Measurements from ENCODE around the gene GRIN2A. TPM values are rescaled to one million over a fixed set of nuclear protein-coding genes. Genes with fewer than 3 reads are reported as not detected.

Gene GRIN2A
- total RNA-seq, 1 donor from 2014 or later = not detected

- peak; percentile 28 to 61 for DNase-seq (ENCODE audit: low read depth in 2 of 2)
These were observed 749 bp downstream of the GRIN2A start for GRCh38 chr16:10181196-10182162.

GRCh38 chr16:10180771-10181163, 1.5 kb downstream of the GRIN2A start:
- peak in 1 of 2 donors; percentile 6 for DNase-seq (ENCODE audit: low read depth in 2 of 2)

- no peak for DNase-seq (ENCODE audit: low read depth in 2 of 2)
These were observed 2.0 kb downstream of the GRIN2A start for GRCh38 chr16:10180042-10180770.

- DNase-seq (ENCODE audit: low read depth in 2 of 2) = no peak
These were observed 3.7 kb downstream of the GRIN2A start for GRCh38 chr16:10178526-10178925.

- no peak for DNase-seq (ENCODE audit: low read depth in 2 of 2)
These were observed 4.1 kb downstream of the GRIN2A start for GRCh38 chr16:10178080-10178479.

- DNase-seq (ENCODE audit: low read depth in 2 of 2) = no peak
These were observed 9.2 kb downstream of the GRIN2A start for GRCh38 chr16:10172848-10173655.

- no peak for DNase-seq (ENCODE audit: low read depth in 2 of 2)
These were observed 11.0 kb downstream of the GRIN2A start for GRCh38 chr16:10171221-10171620.

GRCh38 chr16:10169904-10170410, 12.3 kb downstream of the GRIN2A start:
- DNase-seq (ENCODE audit: low read depth in 2 of 2) = no peak

- DNase-seq (ENCODE audit: low read depth in 2 of 2) = no peak
These were observed 13.2 kb downstream of the GRIN2A start for GRCh38 chr16:10169031-10169430.

GRCh38 chr16:10168258-10168657, 14.0 kb downstream of the GRIN2A start:
- DNase-seq (ENCODE audit: low read depth in 2 of 2) = no peak

GRCh38 chr16:10165643-10166042, 16.6 kb downstream of the GRIN2A start:
- no peak for DNase-seq (ENCODE audit: low read depth in 2 of 2)

GRCh38 chr16:10162981-10163380, 19.2 kb downstream of the GRIN2A start:
- DNase-seq (ENCODE audit: low read depth in 2 of 2) = no peak

GRCh38 chr16:10156099-10156498, 26.1 kb downstream of the GRIN2A start:
- DNase-seq (ENCODE audit: low read depth in 2 of 2) = no peak

- no peak for DNase-seq (ENCODE audit: low read depth in 2 of 2)
These were observed 27.8 kb downstream of the GRIN2A start for GRCh38 chr16:10154389-10154788.

- no peak for DNase-seq (ENCODE audit: low read depth in 2 of 2)
These were observed 28.2 kb downstream of the GRIN2A start for GRCh38 chr16:10153985-10154384.

- no peak for DNase-seq (ENCODE audit: low read depth in 2 of 2)
These were observed 30.5 kb downstream of the GRIN2A start for GRCh38 chr16:10151718-10152117.

GRCh38 chr16:10150906-10151305, 31.3 kb downstream of the GRIN2A start:
- no peak for DNase-seq (ENCODE audit: low read depth in 2 of 2)

- no peak for DNase-seq (ENCODE audit: low read depth in 2 of 2)
These were observed 36.6 kb downstream of the GRIN2A start for GRCh38 chr16:10145542-10146035.

- DNase-seq (ENCODE audit: low read depth in 2 of 2) = no peak
These were observed 40.6 kb downstream of the GRIN2A start for GRCh38 chr16:10141671-10142070.

GRCh38 chr16:10138881-10139280, 43.3 kb downstream of the GRIN2A start:
- no peak for DNase-seq (ENCODE audit: low read depth in 2 of 2)

- no peak for DNase-seq (ENCODE audit: low read depth in 2 of 2)
These were observed 44.9 kb downstream of the GRIN2A start for GRCh38 chr16:10137341-10137740.
